ENCODE data around the gene NBPF1. TPM values are rescaled to one million over a fixed set of nuclear protein-coding genes. Genes with fewer than 3 reads are reported as not detected.
A peak's percentile ranks its signal among the peaks of the same experiment; 100 is the strongest.
"Not testable (repeated sequence)": the region's sequence is repeated elsewhere in the genome, so short reads cannot be mapped to it uniquely, and the experiment has no call there.

NBPF1 gene
- total RNA-seq, 2 experiments from 2014 or later, result 5.8 to 6.2 TPM

- H3K9me3 Mint-ChIP-seq (ENCODE audit: low read depth); H3K4me3 Mint-ChIP-seq; intact Hi-C loops (cut with DNase I, micrococcal nuclease); H3K4me1 Mint-ChIP-seq; H3K27me3 Mint-ChIP-seq; H3K27ac Mint-ChIP-seq; H3K36me3 Mint-ChIP-seq (ENCODE audit: low read depth); ATAC-seq; DNase-seq; CTCF ChIA-PET; POLR2A ChIA-PET: not testable (repeated sequence)
Observed at GRCh38 chr1:16553244-16553643, 60.1 kb downstream of the NBPF1 start.

- H3K4me3 Mint-ChIP-seq; POLR2A ChIA-PET; intact Hi-C loops (cut with DNase I, micrococcal nuclease); CTCF ChIA-PET; H3K36me3 Mint-ChIP-seq (ENCODE audit: low read depth); H3K27ac Mint-ChIP-seq; H3K27me3 Mint-ChIP-seq; H3K9me3 Mint-ChIP-seq (ENCODE audit: low read depth); H3K4me1 Mint-ChIP-seq; ATAC-seq; DNase-seq: not testable (repeated sequence)
Observed at GRCh38 chr1:16550212-16550918, 63.0 kb downstream of the NBPF1 start.

GRCh38 chr1:16549545-16549944 lies 63.8 kb downstream of the NBPF1 start:
- CTCF ChIA-PET; H3K9me3 Mint-ChIP-seq (ENCODE audit: low read depth); DNase-seq; H3K4me3 Mint-ChIP-seq; H3K27me3 Mint-ChIP-seq; POLR2A ChIA-PET; H3K27ac Mint-ChIP-seq; H3K36me3 Mint-ChIP-seq (ENCODE audit: low read depth); ATAC-seq; H3K4me1 Mint-ChIP-seq: not testable (repeated sequence)
- intact Hi-C loops (cut with DNase I, micrococcal nuclease), result loop anchor here (10.0 kb wide), 1 partner anchor 175 kb away; no protein-coding TSS in a partner anchor

- H3K4me3 Mint-ChIP-seq; CTCF ChIA-PET; H3K4me1 Mint-ChIP-seq; H3K27me3 Mint-ChIP-seq; POLR2A ChIA-PET; H3K9me3 Mint-ChIP-seq (ENCODE audit: low read depth); DNase-seq; H3K36me3 Mint-ChIP-seq (ENCODE audit: low read depth); H3K27ac Mint-ChIP-seq; ATAC-seq: not testable (repeated sequence)
- intact Hi-C loops (cut with DNase I, micrococcal nuclease), result loop anchor here (10.0 kb wide), 1 partner anchor 177 kb away; no protein-coding TSS in a partner anchor
Observed at GRCh38 chr1:16547502-16548241, 65.7 kb downstream of the NBPF1 start.

GRCh38 chr1:16545682-16546095 lies 67.7 kb downstream of the NBPF1 start:
- H3K27me3 Mint-ChIP-seq; CTCF ChIA-PET; POLR2A ChIA-PET; H3K4me1 Mint-ChIP-seq; H3K4me3 Mint-ChIP-seq; H3K9me3 Mint-ChIP-seq (ENCODE audit: low read depth); H3K27ac Mint-ChIP-seq; H3K36me3 Mint-ChIP-seq (ENCODE audit: low read depth): not testable (repeated sequence)
- intact Hi-C loops (cut with DNase I, micrococcal nuclease), result loop anchor here (10.0 kb wide), 1 partner anchor 179 kb away; no protein-coding TSS in a partner anchor
- peak; percentile 59 for ATAC-seq
- DNase-seq, result peak; percentile 55

- H3K9me3 Mint-ChIP-seq (ENCODE audit: low read depth); H3K36me3 Mint-ChIP-seq (ENCODE audit: low read depth); H3K4me3 Mint-ChIP-seq; DNase-seq; H3K27me3 Mint-ChIP-seq; H3K27ac Mint-ChIP-seq; ATAC-seq; POLR2A ChIA-PET; H3K4me1 Mint-ChIP-seq: not testable (repeated sequence)
- CTCF ChIA-PET, result interaction anchor here (0.6 kb wide), 1 partner anchor 72 kb away, joined by 3 read pairs; no protein-coding TSS in a partner anchor
- intact Hi-C loops (cut with DNase I, micrococcal nuclease), result loop anchor here (10.0 kb wide), 1 partner anchor 184 kb away; no protein-coding TSS in a partner anchor
Observed at GRCh38 chr1:16540421-16540893, 72.9 kb downstream of the NBPF1 start.

GRCh38 chr1:16537528-16537927 lies 75.8 kb downstream of the NBPF1 start:
- H3K36me3 Mint-ChIP-seq (ENCODE audit: low read depth); H3K9me3 Mint-ChIP-seq (ENCODE audit: low read depth); ATAC-seq; POLR2A ChIA-PET; intact Hi-C loops (cut with DNase I, micrococcal nuclease); DNase-seq; CTCF ChIA-PET; H3K4me1 Mint-ChIP-seq; H3K27ac Mint-ChIP-seq; H3K4me3 Mint-ChIP-seq: not testable (repeated sequence)
- peaks cover 12% of the 10 kb centered on the region for H3K27me3 Mint-ChIP-seq

- not testable (repeated sequence) for H3K9me3 Mint-ChIP-seq (ENCODE audit: low read depth); H3K4me1 Mint-ChIP-seq; H3K4me3 Mint-ChIP-seq
Observed at GRCh38 chr1:16536796-16537195, 76.6 kb downstream of the NBPF1 start.

GRCh38 chr1:16535898-16536297 lies 77.5 kb downstream of the NBPF1 start:
- H3K4me1 Mint-ChIP-seq; H3K36me3 Mint-ChIP-seq (ENCODE audit: low read depth); DNase-seq; H3K4me3 Mint-ChIP-seq; intact Hi-C loops (cut with DNase I, micrococcal nuclease); CTCF ChIA-PET; H3K9me3 Mint-ChIP-seq (ENCODE audit: low read depth); H3K27ac Mint-ChIP-seq; ATAC-seq; POLR2A ChIA-PET: not testable (repeated sequence)
- H3K27me3 Mint-ChIP-seq, result peaks cover 15% of the 10 kb centered on the region

More at GRCh38 chr1:16536796-16537195, 76.6 kb downstream of the NBPF1 start:
- H3K27ac Mint-ChIP-seq; CTCF ChIA-PET; intact Hi-C loops (cut with DNase I, micrococcal nuclease); DNase-seq; ATAC-seq; POLR2A ChIA-PET; H3K36me3 Mint-ChIP-seq (ENCODE audit: low read depth): not testable (repeated sequence)
- peaks cover 14% of the 10 kb centered on the region for H3K27me3 Mint-ChIP-seq

GRCh38 chr1:16535487-16535886 lies 77.9 kb downstream of the NBPF1 start:
- H3K27me3 Mint-ChIP-seq, result peaks cover 16% of the 10 kb centered on the region
- H3K27ac Mint-ChIP-seq; H3K9me3 Mint-ChIP-seq (ENCODE audit: low read depth); H3K4me1 Mint-ChIP-seq; intact Hi-C loops (cut with DNase I, micrococcal nuclease); H3K36me3 Mint-ChIP-seq (ENCODE audit: low read depth); ATAC-seq; POLR2A ChIA-PET; DNase-seq; CTCF ChIA-PET; H3K4me3 Mint-ChIP-seq: not testable (repeated sequence)

GRCh38 chr1:16534829-16535456 lies 78.4 kb downstream of the NBPF1 start:
- H3K27ac Mint-ChIP-seq, result not testable (repeated sequence)
- DNase-seq, result peak; percentile 66

More at GRCh38 chr1:16534829-16535456, 78.4 kb downstream of the NBPF1 start:
- H3K9me3 Mint-ChIP-seq (ENCODE audit: low read depth); H3K36me3 Mint-ChIP-seq (ENCODE audit: low read depth); intact Hi-C loops (cut with DNase I, micrococcal nuclease); H3K4me1 Mint-ChIP-seq; POLR2A ChIA-PET; CTCF ChIA-PET: not testable (repeated sequence)
- peaks cover 17% of the 10 kb centered on the region for H3K27me3 Mint-ChIP-seq
- H3K4me3 Mint-ChIP-seq, result peak overlapping the region; percentile 44
- ATAC-seq, result peak; percentile 84
